Measurements from ENCODE around the gene SLC9A1.

SLC9A1 gene

GRCh38 chr1:27109103-27109822 is 45.7 kb downstream of the SLC9A1 start:
- H3K4me3 ChIP-seq (ENCODE audit: low read depth, low read length), result no peak overlapping the region
- TF ChIP-seq CTCF (IDR thresholded peaks at IDR 0.05; ENCODE audit: borderline replicate concordance, insufficient read depth, low read depth, low read length), result peak; percentile 33; the same call in 1 of the 2 replicates

DNA sequence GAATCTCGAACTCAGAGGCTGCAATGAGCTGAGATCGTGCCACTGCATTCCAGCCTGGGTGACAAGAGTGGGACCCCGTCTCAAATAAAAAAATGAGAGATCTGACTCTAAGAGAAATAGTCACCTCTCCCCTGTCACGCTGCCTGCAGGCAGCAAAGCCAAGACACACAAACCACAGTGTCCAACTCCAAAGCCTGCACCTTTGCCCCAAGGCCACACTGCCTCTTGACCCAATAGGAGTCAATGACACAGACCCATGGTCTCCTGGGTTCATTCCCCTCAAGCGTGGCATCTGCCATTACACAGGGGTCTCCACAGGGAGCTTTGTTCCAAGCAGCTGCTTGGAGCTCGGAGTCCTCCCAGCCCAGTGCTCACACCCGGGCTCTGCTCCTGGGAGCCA is 46.3 kb downstream of the SLC9A1 start:
- TF ChIP-seq CTCF (IDR thresholded peaks at IDR 0.05; ENCODE audit: borderline replicate concordance, insufficient read depth, low read depth, low read length), result no peak
- no peak overlapping the region for H3K4me3 ChIP-seq (ENCODE audit: low read depth, low read length)

DNA sequence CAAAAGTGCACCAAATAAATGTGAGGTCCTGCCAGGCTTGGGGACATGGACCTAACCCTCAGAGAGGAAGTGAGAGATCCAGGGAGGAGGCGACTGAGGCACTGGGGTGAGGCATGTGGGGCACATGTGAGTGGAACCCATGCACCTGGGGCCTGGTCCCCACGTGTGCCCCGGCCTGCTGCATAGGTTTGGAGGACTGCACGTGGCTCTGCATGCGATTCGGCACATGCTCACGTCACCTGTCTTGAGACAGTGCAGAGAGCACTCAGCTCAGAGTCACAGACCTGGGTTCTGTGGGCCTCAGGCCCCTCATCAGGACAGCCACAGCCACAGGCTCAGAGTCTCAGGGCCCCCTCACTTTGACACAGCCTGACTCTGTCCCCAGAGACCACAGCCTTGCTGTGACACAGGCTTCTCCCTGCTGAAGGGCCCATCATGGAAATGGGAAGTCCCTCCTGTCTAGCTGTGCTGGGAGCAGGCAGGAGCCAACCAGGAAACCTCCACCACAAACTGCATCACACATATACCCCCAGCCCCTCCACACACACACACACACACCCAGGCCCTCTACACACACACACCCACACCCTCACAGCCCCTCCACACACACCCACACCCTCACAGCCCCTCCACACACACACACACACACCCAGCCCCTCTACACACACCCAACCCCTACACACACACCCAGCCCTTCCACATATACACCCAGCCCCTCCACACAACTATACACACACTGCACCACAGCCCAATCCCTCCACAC is 48.2 kb downstream of the SLC9A1 start:
- no peak for TF ChIP-seq CTCF (IDR thresholded peaks at IDR 0.05; ENCODE audit: borderline replicate concordance, insufficient read depth, low read depth, low read length)
- H3K4me3 ChIP-seq (ENCODE audit: low read depth, low read length), result peak overlapping the region; percentile 2

- H3K4me3 ChIP-seq (ENCODE audit: low read depth, low read length), result no peak overlapping the region
- no peak for TF ChIP-seq CTCF (IDR thresholded peaks at IDR 0.05; ENCODE audit: borderline replicate concordance, insufficient read depth, low read depth, low read length)
These were observed 49.9 kb downstream of the SLC9A1 start for GRCh38 chr1:27105018-27105417.

DNA sequence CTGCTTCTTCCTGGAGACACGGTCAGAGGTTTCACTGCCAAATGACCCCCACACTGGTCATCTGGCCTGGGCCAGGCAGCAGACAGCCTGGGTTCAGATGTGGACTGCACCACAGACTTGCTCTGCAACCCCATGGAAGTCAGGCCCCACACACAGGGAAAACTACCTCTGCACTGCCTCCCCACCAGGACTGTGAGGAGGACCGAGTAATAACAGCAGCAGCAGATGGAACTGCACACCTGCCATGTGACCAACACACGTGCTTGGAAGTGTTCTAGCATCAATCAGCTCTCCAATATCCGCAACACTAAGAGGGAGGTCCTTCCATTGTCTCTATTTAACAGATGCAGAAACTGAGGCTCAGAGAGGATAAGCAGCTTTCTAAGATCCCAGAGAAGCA is 51.4 kb downstream of the SLC9A1 start:
- no peak for TF ChIP-seq CTCF (IDR thresholded peaks at IDR 0.05; ENCODE audit: borderline replicate concordance, insufficient read depth, low read depth, low read length)
- H3K4me3 ChIP-seq (ENCODE audit: low read depth, low read length), result no peak overlapping the region

DNA sequence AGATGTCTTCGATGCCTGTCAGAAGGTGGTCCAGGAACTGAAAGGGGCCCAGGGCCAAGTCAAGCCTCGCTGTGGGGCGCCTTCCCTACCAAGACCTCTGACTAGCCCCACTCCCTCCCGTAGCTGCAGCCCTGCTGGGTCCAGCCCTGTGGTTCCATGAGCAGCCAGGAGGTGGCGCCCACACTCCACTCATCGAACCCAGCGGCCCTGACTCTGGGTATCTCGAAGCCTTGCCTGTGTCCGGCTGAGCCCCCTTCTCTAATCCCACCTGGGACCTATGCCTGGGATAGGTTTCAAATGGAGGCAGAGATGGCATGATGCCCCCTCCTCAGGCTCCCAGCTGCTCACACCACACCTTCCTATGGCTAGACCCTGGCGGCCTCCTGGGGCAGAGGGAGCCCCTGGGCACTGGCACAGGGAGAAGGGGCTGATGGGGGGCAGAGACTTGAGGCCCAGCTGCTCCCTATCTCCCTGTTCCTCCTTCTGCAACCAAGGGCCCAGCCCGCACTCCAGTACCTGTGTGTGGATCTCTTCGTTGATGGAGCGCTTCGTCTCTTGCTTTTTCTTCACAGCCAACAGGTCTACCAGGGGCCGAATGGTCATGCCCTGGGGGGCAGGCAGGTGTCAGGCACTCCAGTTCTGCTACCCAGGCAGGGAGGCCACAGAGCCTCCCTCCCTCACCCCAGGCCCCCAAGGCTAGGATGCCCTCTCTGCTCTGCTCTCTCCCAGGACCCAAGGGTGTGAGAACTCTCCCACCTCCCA is 52.0 kb downstream of the SLC9A1 start:
- peak; percentile 99 for TF ChIP-seq CTCF (IDR thresholded peaks at IDR 0.05; ENCODE audit: borderline replicate concordance, insufficient read depth, low read depth, low read length)

More for the DNA sequence above, 52.0 kb downstream of the SLC9A1 start:
- no peak overlapping the region for H3K4me3 ChIP-seq (ENCODE audit: low read depth, low read length)
